Right lobe of liver (tissue), 4 donors: ENCODE data around the gene HPSE2.

Experiments used
- CTCF ChIP-seq, 4 donors: fragments of 200-600 bp in 3 of 4; fragments of 450-650 bp in 1 of 4; IDR thresholded peaks; one replicate each; pipeline versions ENCODE4 v1.5.1 to v1.8.0; 2016 to 2022; ENCODE audit warnings: antibody characterized with exemption in 4 of 4, mild to moderate bottlenecking in 2 of 4
- POLR2A ChIP-seq: fragments of 450-650 bp; IDR thresholded peaks from one replicate; pipeline ENCODE4 v1.6.1; 2017; ENCODE audit warnings: antibody characterized with exemption, mild to moderate bottlenecking
- donor health status: DM: no; HTN: no; CAD: no.
- donor health status: DM: no; HTN: no; CAD: no.
- donor health status: DM: no; HTN: yes; CAD: no.

- no peak for TF ChIP-seq CTCF (IDR thresholded peaks at IDR 0.05)
- no peak for TF ChIP-seq POLR2A
Measured at GRCh38 chr10:99280472-99280871, 44.8 kb upstream of the HPSE2 start.
